Stimulated activated naive CD8-positive, alpha-beta T cell treated with anti-CD3 and anti-CD28 coated beads, Interleukin-15, Interleukin-2, amounts not matched to agents 100 U/mL and 50 U/mL, for 24 hours (primary cell): ENCODE results near the gene AP3B1.
A peak's percentile ranks its signal among the peaks of the same experiment; 100 is the strongest.

ENCODE experiments used
- ATAC-seq: fragments of 150-1000 bp; cut with Tn5 transposase; one replicate; pipeline ENCODE4 v1.10.0; 2021
- DNase-seq: peaks from one replicate; pipeline ENCODE4 v3.0.0; 2021

AP3B1 gene

GRCh38 chr5:78291687-78292086 is 2.8 kb downstream of the AP3B1 start:
- ATAC-seq (no peak), DNase-seq (no peak)

- no peak for ATAC-seq
- DNase-seq: no peak
Observed at GRCh38 chr5:78289911-78290310, 4.6 kb downstream of the AP3B1 start.

GRCh38 chr5:78288246-78288645 is 6.3 kb downstream of the AP3B1 start:
- ATAC-seq: no peak
- no peak for DNase-seq

GRCh38 chr5:78287833-78288232 is 6.7 kb downstream of the AP3B1 start:
- ATAC-seq: no peak
- no peak for DNase-seq

- ATAC-seq (no peak), DNase-seq (no peak)
Observed at GRCh38 chr5:78287169-78287568, 7.3 kb downstream of the AP3B1 start.

- DNase-seq (no peak), ATAC-seq (peak; percentile 36)
Observed at GRCh38 chr5:78286290-78286689, 8.2 kb downstream of the AP3B1 start.

GRCh38 chr5:78283802-78284201 is 10.7 kb downstream of the AP3B1 start:
- DNase-seq (no peak), ATAC-seq (no peak)

GRCh38 chr5:78283105-78283504 is 11.4 kb downstream of the AP3B1 start:
- DNase-seq: no peak
- ATAC-seq: no peak

- DNase-seq (no peak), ATAC-seq (no peak)
Observed at GRCh38 chr5:78280261-78280660, 14.2 kb downstream of the AP3B1 start.

- ATAC-seq (no peak), DNase-seq (no peak)
Observed at GRCh38 chr5:78279194-78279593, 15.3 kb downstream of the AP3B1 start.

- ATAC-seq: no peak
Observed at GRCh38 chr5:78277715-78278114, 16.8 kb downstream of the AP3B1 start.

GRCh38 chr5:78275998-78276543 is 18.4 kb downstream of the AP3B1 start:
- ATAC-seq: no peak
- DNase-seq: no peak

More at GRCh38 chr5:78277715-78278114, 16.8 kb downstream of the AP3B1 start:
- DNase-seq: no peak

GRCh38 chr5:78274540-78275197 is 19.8 kb downstream of the AP3B1 start:
- no peak for DNase-seq
- no peak for ATAC-seq

GRCh38 chr5:78273436-78273835 is 21.1 kb downstream of the AP3B1 start:
- DNase-seq (no peak), ATAC-seq (no peak)

GRCh38 chr5:78271766-78272165 is 22.7 kb downstream of the AP3B1 start:
- no peak for DNase-seq
- no peak for ATAC-seq

- no peak for DNase-seq
- ATAC-seq: no peak
Observed at GRCh38 chr5:78269088-78269703, 25.3 kb downstream of the AP3B1 start.

GRCh38 chr5:78268356-78268755 is 26.1 kb downstream of the AP3B1 start:
- ATAC-seq: no peak
- DNase-seq: no peak

GRCh38 chr5:78265163-78265562 is 29.3 kb downstream of the AP3B1 start:
- DNase-seq (no peak), ATAC-seq (no peak)

- ATAC-seq (no peak), DNase-seq (no peak)
Observed at GRCh38 chr5:78264600-78264999, 29.9 kb downstream of the AP3B1 start.

- DNase-seq (no peak), ATAC-seq (no peak)
Observed at GRCh38 chr5:78260771-78261170, 33.7 kb downstream of the AP3B1 start.

- no peak for ATAC-seq
- no peak for DNase-seq
Observed at GRCh38 chr5:78253201-78253600, 41.3 kb downstream of the AP3B1 start.

- no peak for ATAC-seq
- DNase-seq: no peak
Observed at GRCh38 chr5:78252715-78253114, 41.8 kb downstream of the AP3B1 start.

GRCh38 chr5:78251663-78252284 is 42.7 kb downstream of the AP3B1 start:
- ATAC-seq (no peak), DNase-seq (no peak)
